GM12874 (cell line): Measurements from ENCODE around the gene ANKS1A.

Experiments
- TF ChIP-seq, protein P1 (sequence below): IDR thresholded peaks from 2 replicates; pipeline ENCODE4 v1.5.1; 2011; ENCODE audit warnings: low read depth, mild to moderate bottlenecking, control low read depth, low read length, moderate library complexity; ENCODE audit not compliant: insufficient read depth

The ANKS1A gene

DNA sequence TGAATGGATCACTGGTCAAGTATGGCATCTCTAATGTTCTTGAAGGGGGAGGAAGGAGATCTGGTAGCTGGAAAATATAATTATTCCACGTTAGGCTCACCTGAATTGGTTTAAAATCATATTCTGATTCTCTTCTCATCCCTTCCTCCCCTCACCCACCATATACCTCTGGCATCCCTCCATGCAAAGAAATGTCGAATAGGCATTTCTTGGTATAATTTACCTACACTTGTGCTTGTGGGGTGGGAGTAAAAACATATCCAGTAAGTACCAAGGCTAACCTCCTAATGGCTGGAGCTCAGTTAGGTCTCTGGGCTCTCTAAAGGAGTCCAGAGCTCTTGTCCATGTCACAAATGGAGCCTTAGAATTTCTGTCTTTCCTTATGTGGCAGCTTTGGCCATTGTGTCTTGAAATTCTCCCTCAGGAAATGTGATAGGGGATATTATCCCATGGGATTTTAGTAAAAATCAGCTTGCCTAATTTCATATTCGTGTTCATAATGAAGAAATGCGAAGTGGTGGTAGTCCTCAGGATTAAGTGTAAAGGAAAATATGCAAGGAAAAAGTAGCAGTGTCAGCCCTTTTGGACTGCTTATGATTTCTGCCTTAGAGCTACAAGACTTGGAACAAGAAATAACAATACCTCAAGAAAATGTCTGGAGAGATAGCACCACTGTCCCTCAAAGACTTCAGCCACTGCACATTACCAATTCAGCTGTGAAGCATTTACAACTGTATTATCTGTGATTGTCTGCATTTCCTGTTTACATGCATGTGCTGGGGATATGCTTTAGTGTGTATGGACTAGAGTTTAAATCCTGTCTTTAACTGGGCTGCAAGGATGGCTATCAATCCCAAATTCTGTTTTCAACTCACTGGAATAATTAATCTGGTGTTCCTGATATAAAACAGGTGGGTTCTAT, 13.5 kb upstream of the ANKS1A start:
- TF ChIP-seq, protein P1, sequence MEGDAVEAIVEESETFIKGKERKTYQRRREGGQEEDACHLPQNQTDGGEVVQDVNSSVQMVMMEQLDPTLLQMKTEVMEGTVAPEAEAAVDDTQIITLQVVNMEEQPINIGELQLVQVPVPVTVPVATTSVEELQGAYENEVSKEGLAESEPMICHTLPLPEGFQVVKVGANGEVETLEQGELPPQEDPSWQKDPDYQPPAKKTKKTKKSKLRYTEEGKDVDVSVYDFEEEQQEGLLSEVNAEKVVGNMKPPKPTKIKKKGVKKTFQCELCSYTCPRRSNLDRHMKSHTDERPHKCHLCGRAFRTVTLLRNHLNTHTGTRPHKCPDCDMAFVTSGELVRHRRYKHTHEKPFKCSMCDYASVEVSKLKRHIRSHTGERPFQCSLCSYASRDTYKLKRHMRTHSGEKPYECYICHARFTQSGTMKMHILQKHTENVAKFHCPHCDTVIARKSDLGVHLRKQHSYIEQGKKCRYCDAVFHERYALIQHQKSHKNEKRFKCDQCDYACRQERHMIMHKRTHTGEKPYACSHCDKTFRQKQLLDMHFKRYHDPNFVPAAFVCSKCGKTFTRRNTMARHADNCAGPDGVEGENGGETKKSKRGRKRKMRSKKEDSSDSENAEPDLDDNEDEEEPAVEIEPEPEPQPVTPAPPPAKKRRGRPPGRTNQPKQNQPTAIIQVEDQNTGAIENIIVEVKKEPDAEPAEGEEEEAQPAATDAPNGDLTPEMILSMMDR, result no peak

DNA sequence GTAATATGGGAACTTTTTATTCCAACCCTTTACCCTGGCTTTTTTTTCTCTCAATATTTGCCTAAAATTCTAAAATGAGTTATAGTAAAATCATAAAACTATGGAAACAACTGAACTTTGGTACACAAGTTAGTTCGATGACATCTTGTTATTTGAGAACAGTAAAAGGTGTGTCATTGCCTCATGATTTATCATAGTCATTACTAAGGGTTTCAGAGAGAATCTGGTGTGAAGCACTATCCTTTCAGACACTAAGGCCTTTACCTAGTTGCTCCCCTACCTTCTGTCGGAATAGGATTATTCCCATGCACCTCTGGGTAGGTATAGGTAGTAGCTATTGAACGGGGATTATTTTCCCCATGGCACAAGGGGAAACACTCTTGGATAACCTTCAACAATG, 12.6 kb upstream of the ANKS1A start:
- TF ChIP-seq, protein P1, result no peak

DNA sequence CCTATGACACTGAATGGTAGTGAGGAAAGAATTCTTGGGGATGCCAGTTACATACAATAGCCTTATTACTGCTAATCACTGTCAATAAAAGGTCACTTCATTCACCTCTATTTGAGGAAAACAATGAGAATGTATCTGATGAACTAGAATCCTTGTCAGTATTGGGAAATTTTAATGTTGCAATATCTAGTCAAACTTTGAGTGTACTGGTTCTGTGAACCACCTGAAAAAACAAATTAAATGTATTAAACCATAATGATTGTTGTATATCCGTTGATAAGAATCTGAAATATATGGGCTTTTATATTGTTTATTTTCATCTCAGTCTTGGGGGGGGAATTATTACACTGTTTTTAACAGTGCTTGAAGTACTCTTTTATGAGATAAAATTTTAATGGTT, 11.8 kb upstream of the ANKS1A start:
- TF ChIP-seq, protein P1, result no peak

DNA sequence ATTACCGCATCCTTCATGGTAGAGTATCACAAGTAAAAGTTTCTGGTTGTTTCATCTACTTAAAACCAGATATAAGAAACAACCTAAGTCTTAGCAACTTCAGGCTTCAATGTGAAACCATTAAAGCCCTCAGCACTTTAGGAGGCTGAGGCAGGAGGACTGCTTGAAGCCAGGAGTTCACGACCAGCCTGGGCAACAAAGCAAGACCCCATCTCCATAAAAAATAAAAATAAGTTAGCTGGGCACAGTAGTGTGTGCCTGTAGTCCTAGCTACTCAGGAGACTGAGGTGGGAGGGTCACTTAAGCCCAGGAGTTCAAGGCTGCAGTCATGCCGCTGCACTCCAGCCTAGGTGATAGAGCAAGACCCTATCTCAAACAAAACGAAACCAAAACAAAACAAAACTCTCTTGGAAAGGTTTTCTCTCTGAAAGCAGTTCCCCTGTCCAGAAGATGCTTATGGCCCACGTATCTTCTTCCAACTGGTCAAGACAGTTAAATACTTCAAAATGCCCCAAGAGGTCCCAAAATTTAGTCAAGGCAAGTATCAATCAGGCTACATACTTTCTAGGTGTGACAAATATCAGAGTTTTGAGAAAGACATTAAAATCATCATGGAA, 11.1 kb upstream of the ANKS1A start:
- TF ChIP-seq, protein P1, result no peak

DNA sequence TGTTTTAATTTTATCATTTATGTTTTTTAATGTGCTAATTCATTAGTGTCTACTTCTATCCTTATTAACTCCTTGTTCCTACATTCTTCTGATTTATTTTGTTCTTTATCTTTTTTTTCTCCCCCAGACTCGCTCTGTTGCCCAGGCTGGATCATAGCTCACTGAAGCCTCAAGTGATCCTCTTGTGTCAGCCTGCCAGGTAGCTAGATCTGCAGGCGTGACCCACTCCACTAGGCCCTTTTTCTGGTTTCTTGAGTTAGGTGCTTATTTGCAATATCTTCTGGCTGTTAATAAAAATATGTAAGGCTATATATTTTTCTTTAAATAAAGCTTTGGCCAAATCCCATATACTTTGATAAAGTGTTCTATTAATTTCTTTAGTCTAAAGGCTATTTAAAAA, 4.1 kb upstream of the ANKS1A start:
- TF ChIP-seq, protein P1, result no peak

DNA sequence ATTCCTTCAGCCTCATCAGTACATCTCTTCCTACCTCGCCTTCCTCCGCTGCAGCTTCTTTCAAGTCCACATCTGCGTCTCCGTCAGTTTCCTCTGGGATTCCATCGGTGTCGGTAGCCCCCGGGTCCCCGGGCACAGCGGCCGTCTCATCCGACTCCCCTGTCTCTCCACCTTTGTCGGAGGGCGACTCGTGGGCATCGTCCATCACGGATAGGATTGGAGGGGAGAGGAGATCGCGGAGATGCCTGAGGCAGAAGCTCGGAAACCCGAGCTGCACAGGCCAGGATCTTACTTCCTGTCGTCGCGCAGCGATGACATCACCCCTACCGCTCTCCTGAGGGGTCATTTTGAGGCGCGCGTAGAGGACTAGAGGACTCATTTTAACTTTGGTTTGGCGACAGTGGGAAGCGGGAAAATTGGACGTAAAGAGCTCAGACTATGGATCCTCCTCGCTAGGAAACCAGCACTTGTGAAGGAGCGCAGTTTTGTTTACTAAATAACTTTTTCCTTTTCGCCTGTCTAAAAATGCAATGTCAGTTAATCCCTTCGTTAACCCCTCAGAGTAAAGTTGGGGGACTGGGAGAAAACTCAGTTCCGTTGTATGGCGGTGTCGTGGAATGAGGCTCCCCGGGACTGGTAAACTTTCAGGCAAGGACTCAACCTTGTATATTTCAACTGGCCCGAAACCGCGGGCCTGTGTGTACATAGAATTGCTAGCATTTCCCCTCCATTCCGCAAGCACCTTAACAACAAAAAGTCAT, 1.1 kb upstream of the ANKS1A start, which contains the start of gene TAF11:
TSS of gene TAF11 (minus strand) at position 290 of the 761 bp plus-strand sequence. CDS start at position 205, 85 bp downstream.
- TF ChIP-seq, protein P1, result no peak

DNA sequence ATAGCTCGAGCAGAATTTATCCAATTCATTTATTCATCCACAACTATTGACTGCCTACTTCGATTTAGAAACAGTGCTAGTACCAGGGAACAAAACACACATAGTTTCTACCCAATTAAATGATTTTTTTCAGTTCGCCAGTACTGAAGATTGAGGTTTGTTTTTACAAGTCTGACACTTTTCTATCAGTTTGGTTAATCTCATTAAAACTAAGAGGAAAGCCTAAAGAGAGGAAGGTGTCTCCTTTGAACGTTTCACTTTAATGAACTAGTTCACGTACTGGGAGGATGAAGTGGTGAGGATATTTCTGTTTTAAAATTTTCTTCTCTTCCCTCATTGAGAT, 570 bp upstream of the ANKS1A start:
- TF ChIP-seq, protein P1, result no peak
